HG02884 (cell line): ENCODE measurements around the gene LY6G5B.

Experiments used
- ATAC-seq: cut with Tn5 transposase; IDR thresholded peaks from one replicate; pipeline ENCODE4 v1.9.1; 2021; ENCODE audit warnings: mild to moderate bottlenecking, moderate library complexity; ENCODE audit not compliant: unreplicated experiment

The LY6G5B gene

DNA sequence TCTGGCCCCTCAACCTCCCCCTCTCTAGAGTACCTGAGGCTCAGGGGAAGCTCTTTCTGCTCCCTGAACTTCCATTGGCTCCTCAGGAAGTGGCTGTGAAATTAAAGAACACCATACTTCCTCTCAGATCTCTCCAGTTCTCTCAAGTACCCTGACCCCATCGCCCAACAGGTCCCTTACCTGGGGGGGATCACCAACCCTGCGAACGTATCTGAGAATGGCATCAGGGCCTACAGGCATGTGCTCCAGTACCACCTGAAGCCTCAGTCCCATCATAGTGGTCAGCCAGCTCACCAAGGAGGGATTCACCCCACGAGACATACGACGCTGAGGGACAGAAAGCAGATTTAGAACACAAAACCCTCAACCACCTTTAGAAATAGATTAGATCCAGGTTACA is 29.2 kb upstream of the LY6G5B start:
- no peak for ATAC-seq

GRCh38 chr6:31641370-31641769 is 28.4 kb upstream of the LY6G5B start:
- no peak for ATAC-seq

DNA sequence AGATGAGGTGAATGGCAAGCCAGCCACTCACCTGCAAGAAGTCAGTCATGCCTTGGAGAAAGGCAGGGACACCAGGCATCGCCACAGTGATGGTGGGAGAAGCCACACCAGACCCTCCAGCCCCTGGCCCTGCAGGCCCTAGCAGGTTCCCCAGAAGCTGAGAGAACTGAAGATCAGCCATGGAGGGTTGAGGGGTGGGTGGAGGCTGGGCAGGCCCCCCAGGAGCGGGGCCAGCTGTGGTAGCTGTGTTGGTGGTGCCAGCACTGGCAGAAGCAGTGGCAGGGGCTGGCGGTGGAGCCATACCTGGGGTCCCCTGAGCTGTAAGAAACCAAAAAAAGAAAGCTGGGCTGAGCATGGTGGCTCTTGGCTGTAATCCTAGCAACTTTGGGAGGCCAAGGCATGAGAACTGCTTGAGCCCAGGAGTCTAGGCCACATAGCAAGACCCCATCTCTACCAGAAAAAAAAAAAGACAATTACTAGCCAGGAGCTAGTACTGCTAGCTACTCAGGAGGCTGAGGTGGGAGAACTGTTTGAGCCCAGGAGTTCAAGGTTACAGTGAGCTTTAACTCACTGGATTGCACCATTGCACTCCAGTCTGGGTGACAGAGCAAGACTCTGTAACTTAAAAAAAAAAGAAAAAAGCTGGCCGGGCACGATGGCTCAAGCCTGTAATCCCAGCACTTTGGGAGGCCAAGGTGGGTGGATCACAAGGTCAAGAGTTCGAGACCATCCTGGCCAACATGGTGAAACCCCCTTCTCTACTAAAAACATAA is 26.8 kb upstream of the LY6G5B start:
- no peak for ATAC-seq

DNA sequence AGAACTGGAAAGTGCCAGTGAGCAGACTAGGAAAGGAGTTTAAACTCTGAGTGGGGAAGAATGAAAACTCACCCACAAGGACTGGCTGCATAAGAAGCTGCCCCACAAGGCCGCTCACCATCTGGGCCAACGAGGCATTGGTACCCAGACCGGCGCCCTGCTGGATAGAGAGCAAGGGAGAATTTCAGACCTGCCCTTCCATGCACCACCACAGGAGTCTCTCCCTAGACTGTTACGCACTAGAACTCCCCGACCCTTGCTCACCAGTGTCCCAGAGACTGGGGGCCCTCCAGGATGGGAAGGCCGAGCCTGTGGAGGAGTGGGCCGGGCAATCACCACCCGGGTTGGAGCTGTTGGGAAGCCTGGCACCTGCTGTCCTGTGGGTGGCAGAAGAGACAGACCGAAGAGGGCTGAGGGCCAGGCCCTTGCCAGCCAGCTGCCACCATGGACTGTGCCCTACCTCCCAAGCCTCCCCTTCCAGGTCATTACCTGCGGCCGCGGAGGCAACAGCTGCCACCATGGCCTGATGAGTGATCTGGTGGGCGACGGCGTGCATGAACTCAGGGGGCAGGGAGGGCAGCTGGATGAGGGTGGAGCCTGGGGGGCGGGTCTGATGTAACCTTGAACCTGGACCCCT is 25.8 kb upstream of the LY6G5B start:
- ATAC-seq: no peak

GRCh38 chr6:31645325-31645724 is 24.5 kb upstream of the LY6G5B start:
- no peak for ATAC-seq

- ATAC-seq: peak; percentile 24
Measured at GRCh38 chr6:31651602-31652191, 18.1 kb upstream of the LY6G5B start.

- peak; percentile 51 for ATAC-seq
Measured at GRCh38 chr6:31652925-31653724, 16.7 kb upstream of the LY6G5B start.

GRCh38 chr6:31654574-31655348 is 15.0 kb upstream of the LY6G5B start:
- no peak for ATAC-seq

GRCh38 chr6:31655349-31656237 is 14.2 kb upstream of the LY6G5B start, which contains the start of gene APOM:
APOM (plus strand) TSS chr6:31655894; CDS start chr6:31655967, 73 bp downstream.
- no peak for ATAC-seq

DNA sequence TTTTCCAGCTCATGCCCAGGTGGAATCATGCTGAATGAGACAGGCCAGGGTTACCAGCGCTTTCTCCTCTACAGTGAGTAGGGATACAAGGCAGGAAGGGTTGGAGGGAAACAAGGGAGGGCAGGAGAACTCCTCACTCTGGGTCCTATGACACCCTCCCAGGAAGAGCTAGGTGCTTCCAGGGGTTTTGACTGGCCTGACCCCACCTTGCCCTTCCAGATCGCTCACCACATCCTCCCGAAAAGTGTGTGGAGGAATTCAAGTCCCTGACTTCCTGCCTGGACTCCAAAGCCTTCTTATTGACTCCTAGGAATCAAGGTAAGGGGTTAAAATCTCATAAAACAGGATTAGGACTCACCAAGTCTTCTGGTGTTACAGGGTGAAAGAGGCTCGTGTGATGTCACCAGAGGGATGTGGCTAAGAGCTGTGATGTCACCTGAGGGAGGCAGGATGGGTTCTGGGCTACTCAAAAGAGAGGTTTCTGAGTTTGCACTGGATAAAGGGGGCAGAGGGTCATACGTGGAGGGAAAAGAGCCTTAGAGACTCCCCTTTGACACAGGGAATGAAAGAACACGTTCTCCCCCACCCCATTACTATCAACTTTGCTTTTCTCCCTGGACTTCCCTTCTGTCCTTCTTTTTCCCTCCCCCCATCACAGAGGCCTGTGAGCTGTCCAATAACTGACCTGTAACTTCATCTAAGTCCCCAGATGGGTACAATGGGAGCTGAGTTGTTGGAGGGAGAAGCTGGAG is 12.2 kb upstream of the LY6G5B start:
- ATAC-seq: no peak

GRCh38 chr6:31658158-31658688 is 11.6 kb upstream of the LY6G5B start:
- ATAC-seq: no peak

GRCh38 chr6:31658983-31659648 is 10.7 kb upstream of the LY6G5B start:
- no peak for ATAC-seq

DNA sequence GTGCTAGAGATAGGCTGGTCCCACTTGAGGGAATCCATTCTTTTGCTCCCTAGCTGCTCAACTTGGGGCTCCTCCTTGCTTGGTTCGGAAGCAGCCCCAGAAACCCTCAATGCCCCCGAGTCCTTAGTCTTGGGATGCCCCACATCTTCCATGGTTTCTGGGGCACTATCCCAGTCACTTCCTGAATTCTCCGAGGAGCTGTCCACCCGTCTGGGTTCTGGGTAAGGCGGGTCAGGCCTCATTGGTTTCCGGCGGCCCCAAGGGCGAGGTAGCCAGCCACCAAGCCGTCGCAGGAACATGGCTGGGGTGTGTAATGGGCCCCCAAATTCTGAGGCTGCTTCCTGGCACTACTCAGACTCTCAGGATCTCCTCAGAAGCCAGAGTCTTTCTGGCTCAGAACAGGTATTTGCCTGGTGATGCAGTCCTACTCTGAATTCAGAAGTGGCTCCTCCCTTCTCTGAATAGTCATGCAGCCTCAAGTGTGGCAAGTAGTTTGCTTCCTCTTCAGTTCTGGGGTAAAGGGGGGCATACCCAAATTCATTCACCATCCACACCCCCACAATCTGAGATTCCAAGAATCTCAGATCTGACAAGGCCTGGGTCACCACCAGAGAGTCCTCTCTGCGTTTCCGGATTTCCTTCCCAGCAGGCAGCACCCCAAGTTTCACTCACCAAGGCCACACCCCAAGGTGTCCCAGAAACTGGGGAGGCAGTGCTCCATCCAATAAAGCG is 10.0 kb upstream of the LY6G5B start:
- ATAC-seq: no peak

GRCh38 chr6:31660381-31661261 is 9.2 kb upstream of the LY6G5B start, which contains the start of gene C6orf47:
C6orf47 (minus strand) TSS chr6:31660778; CDS start chr6:31659947, 831 bp downstream.
- ATAC-seq: no peak

DNA sequence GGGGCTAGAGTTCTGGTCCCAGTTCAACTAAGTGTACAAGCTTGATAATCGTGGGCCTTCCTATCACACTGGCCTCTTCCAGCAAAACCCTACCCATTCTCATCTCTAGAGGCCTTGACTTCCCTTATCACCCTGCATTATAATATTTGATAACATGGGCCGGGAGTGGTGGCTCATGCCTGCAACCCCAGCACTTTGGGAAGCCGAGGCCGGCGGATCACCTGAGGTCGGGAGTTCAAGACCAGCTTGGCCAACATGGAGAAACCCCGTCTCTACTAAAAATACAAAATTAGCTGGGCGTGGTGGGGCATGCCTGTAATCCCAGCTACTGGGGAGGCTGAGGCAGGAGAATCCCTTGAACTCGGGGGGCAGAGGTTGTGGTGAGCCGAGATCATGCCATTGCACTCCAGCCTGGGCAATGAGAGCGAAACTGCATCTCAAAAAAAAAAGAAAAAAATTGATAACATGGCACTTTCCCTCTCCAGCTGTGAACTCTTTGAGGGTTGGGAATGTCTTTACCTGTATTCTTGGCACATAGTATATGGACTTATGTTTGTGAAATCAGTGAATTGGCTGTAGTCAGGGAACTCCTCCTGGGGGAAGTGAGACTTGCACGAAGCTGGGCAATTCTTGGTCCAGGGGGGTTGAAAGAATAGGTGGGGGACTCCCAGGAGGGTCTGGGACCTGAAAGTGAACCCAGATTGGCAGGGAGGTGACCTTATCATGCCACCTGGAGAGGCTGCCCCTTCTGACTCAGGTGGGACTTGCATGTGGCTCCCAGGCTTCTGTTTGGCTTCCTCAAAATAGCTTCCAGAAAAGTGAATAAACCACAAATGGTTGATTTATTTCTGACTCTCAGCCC is 8.3 kb upstream of the LY6G5B start:
- no peak for ATAC-seq
